OCI-LY1 (cell line): ENCODE results near the gene PGS1.

Experiments used
- H2AFZ ChIP-seq: fragments of 200-600 bp; sonication (generic), shearing (Covaris generic); 2 replicates; pipeline ENCODE4 v1.6.0; 2014; ENCODE audit warnings: antibody characterized with exemption, mild to moderate bottlenecking, low read length
- H3F3A ChIP-seq: fragments of 200-600 bp; sonication (generic), shearing (Covaris generic); 2 replicates; pipeline ENCODE4 v1.6.0; 2014; ENCODE audit warnings: mild to moderate bottlenecking, antibody characterized with exemption, low read length, moderate library complexity; ENCODE audit not compliant: insufficient read depth
- H3K27ac ChIP-seq: fragments of 200-600 bp; sonication (generic); 2 replicates; pipeline ENCODE4 v1.5.1; 2014; ENCODE audit warnings: low read length, mixed run types, mild to moderate bottlenecking, low read depth; ENCODE audit not compliant: poor library complexity, severe bottlenecking
- H3K27me3 ChIP-seq: fragments of 200-600 bp; sonication (generic); 2 replicates; pipeline ENCODE4 v1.6.0; 2014; ENCODE audit warnings: antibody characterized with exemption, mild to moderate bottlenecking, low read length, moderate library complexity; ENCODE audit not compliant: insufficient read depth
- H3K36me3 ChIP-seq: fragments of 200-600 bp; sonication (generic); 2 replicates; pipeline ENCODE4 v1.6.1; 2014; ENCODE audit warnings: mild to moderate bottlenecking, antibody characterized with exemption, low read length, moderate library complexity, mixed read lengths; ENCODE audit not compliant: insufficient read depth
- H3K4me1 ChIP-seq: fragments of 200-600 bp; sonication (generic); 2 replicates; pipeline ENCODE4 v1.5.1; 2014; ENCODE audit warnings: mild to moderate bottlenecking, low read length, moderate library complexity; ENCODE audit not compliant: insufficient read depth, severe bottlenecking
- H3K4me2 ChIP-seq: fragments of 200-600 bp; sonication (generic), shearing (Covaris generic); 2 replicates; pipeline ENCODE4 v1.6.1; 2014; ENCODE audit warnings: low read length
- H3K4me3 ChIP-seq: fragments of 200-600 bp; sonication (generic); 2 replicates; pipeline ENCODE4 v1.5.1; 2014; ENCODE audit warnings: low read length, low read depth, mild to moderate bottlenecking, mixed read lengths; ENCODE audit not compliant: poor library complexity, severe bottlenecking
- H3K79me2 ChIP-seq: fragments of 200-600 bp; shearing (Covaris generic); 2 replicates; pipeline ENCODE4 v1.6.1; 2016; ENCODE audit warnings: mixed run types, low read length, mixed read lengths; ENCODE audit not compliant: insufficient read depth
- H3K9ac ChIP-seq: fragments of 200-600 bp; sonication (generic), shearing (Covaris generic); 2 replicates; pipeline ENCODE4 v1.6.1; 2014; ENCODE audit warnings: mild to moderate bottlenecking, low read length, mixed read lengths
- H3K9me2 ChIP-seq: fragments of 200-600 bp; sonication (generic), shearing (Covaris generic); 2 replicates; pipeline ENCODE4 v1.6.1; 2014; ENCODE audit warnings: low read depth, mild to moderate bottlenecking, low read length, mixed read lengths
- H3K9me3 ChIP-seq: fragments of 200-600 bp; shearing (Covaris generic); 2 replicates; pipeline ENCODE4 v1.6.1; 2014; ENCODE audit warnings: low read length, mixed read lengths
- H4K20me1 ChIP-seq: fragments of 200-600 bp; sonication (generic), shearing (Covaris generic); 2 replicates; pipeline ENCODE4 v1.6.0; 2016; ENCODE audit warnings: mild to moderate bottlenecking, low read length; ENCODE audit not compliant: insufficient read depth
- CTCF ChIP-seq: fragments of 200-600 bp; sonication (generic), shearing (Covaris generic); IDR thresholded peaks from 2 replicates; pipeline ENCODE4 v1.5.1; 2017; ENCODE audit warnings: mild to moderate bottlenecking, antibody characterized with exemption, low read length, moderate library complexity, mixed read lengths
- EZH2 ChIP-seq: fragments of 200-600 bp; sonication (generic), shearing (Covaris generic); IDR thresholded peaks from 2 replicates; pipeline ENCODE4 v1.8.0; 2017; ENCODE audit warnings: borderline replicate concordance, mixed run types, mild to moderate bottlenecking, antibody characterized with exemption, low read length, moderate library complexity, mixed read lengths

Gene PGS1

GRCh38 chr17:78369791-78370381, 8.6 kb upstream of the PGS1 start:
- Histone ChIP-seq H2AFZ (no peak overlapping the region), H3K79me2 (no peaks in the 10 kb centered on the region), H3K4me3 (no peak overlapping the region), H3K9ac (no peak overlapping the region), H3K9me3 (no peaks in the 10 kb centered on the region), H3K27me3 (peaks cover 16% of the 10 kb centered on the region), H3K4me2 (no peak overlapping the region), H3K36me3 (no peaks in the 10 kb centered on the region), H4K20me1 (no peaks in the 10 kb centered on the region), H3K9me2 (no peaks in the 10 kb centered on the region), H3K27ac (no peak overlapping the region), H3K4me1 (no peaks in the 10 kb centered on the region), H3F3A (no peaks in the 10 kb centered on the region)
- TF ChIP-seq CTCF (no peak), EZH2 (no peak)

GRCh38 chr17:78371056-78371455, 7.4 kb upstream of the PGS1 start:
- Histone ChIP-seq H3K9me2 (no peaks in the 10 kb centered on the region), H3K27me3 (peaks cover 12% of the 10 kb centered on the region), H3K4me1 (no peaks in the 10 kb centered on the region), H3K36me3 (no peaks in the 10 kb centered on the region), H4K20me1 (no peaks in the 10 kb centered on the region), H3K9me3 (no peaks in the 10 kb centered on the region), H3F3A (no peaks in the 10 kb centered on the region), H3K9ac (no peak overlapping the region), H3K79me2 (no peaks in the 10 kb centered on the region), H2AFZ (no peak overlapping the region), H3K4me3 (no peak overlapping the region), H3K27ac (no peak overlapping the region), H3K4me2 (no peak overlapping the region)
- TF ChIP-seq CTCF: no peak
- no peak for TF ChIP-seq EZH2

DNA sequence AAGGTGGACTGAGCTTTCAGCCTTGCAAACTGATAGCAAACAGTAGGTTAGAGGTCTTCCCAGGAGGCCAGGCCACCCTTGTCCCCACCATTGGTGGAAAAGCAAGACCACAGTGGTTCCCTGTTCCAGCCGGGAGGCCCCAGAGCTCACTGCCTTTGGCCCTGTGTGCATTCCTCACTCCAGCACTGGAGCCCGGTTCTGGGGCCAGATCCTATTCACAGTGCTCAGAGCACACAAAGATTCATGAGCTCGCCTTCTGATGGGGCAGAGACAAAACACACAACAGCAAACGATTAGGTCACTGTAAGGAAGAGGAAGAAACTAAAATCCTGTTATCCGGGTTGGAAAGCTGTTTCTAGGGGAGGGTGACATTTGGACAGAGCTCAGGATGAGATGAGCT, 5.6 kb upstream of the PGS1 start:
- no peaks in the 10 kb centered on the region for H3F3A ChIP-seq
- no peaks in the 10 kb centered on the region for H3K79me2 ChIP-seq
- no peaks in the 10 kb centered on the region for H3K9me2 ChIP-seq
- no peak overlapping the region for H3K27ac ChIP-seq
- TF ChIP-seq EZH2 (no peak), CTCF (no peak)
- no peaks in the 10 kb centered on the region for H3K9me3 ChIP-seq
- no peaks in the 10 kb centered on the region for H4K20me1 ChIP-seq
- H3K4me2 ChIP-seq: no peak overlapping the region
- no peaks in the 10 kb centered on the region for H3K36me3 ChIP-seq
- no peak overlapping the region for H2AFZ ChIP-seq
- H3K4me1 ChIP-seq: peaks cover 6% of the 10 kb centered on the region
- no peak overlapping the region for H3K9ac ChIP-seq
- no peak overlapping the region for H3K4me3 ChIP-seq
- peaks cover 12% of the 10 kb centered on the region for H3K27me3 ChIP-seq
